WERI-Rb-1 (cell line): ENCODE data around the gene SHB.
A peak's percentile ranks its signal among the peaks of the same experiment; 100 is the strongest.

Source experiments
- DNase-seq: peaks from one replicate; pipeline ENCODE4 v3.0.0-alpha.2; 2020
- H3K27ac ChIP-seq: fragments of 250-450 bp; sonication (Bioruptor Pico); 2 replicates; pipeline ENCODE4 v1.5.1; 2020; ENCODE audit warnings: mild to moderate bottlenecking, moderate library complexity
- H3K27me3 ChIP-seq: fragments of 250-450 bp; sonication (Bioruptor Pico); 2 replicates; pipeline ENCODE4 v1.5.1; 2021; ENCODE audit warnings: mild to moderate bottlenecking, low read depth, moderate library complexity; ENCODE audit not compliant: insufficient read depth, severe bottlenecking
- H3K36me3 ChIP-seq: fragments of 250-450 bp; sonication (Bioruptor Pico); 2 replicates; pipeline ENCODE4 v1.5.1; 2020; ENCODE audit warnings: mild to moderate bottlenecking, moderate library complexity
- H3K4me3 ChIP-seq: 2 replicates; pipeline ENCODE4 v1.5.1; 2011; ENCODE audit warnings: low read depth, mild to moderate bottlenecking, control low read depth, low read length
- H3K9me3 ChIP-seq: fragments of 250-450 bp; sonication (Bioruptor Pico); 2 replicates; pipeline ENCODE4 v1.5.1; 2021; ENCODE audit warnings: mild to moderate bottlenecking, moderate library complexity; ENCODE audit not compliant: severe bottlenecking
- CTCF ChIP-seq: IDR thresholded peaks from 2 replicates; pipeline ENCODE4 v1.5.1; 2011; ENCODE audit warnings: low read depth, mild to moderate bottlenecking, control low read depth, inconsistent platforms, low read length

SHB gene

GRCh38 chr9:38033941-38034340 is 35.1 kb downstream of the SHB start:
- no peak overlapping the region for H3K4me3 ChIP-seq
- no peaks in the 10 kb centered on the region for H3K9me3 ChIP-seq
- no peak for TF ChIP-seq CTCF
- H3K27ac ChIP-seq, result no peak overlapping the region
- H3K36me3 ChIP-seq, result peaks cover 5% of the 10 kb centered on the region
- no peaks in the 10 kb centered on the region for H3K27me3 ChIP-seq
- DNase-seq, result no peak

GRCh38 chr9:38032266-38033110 is 36.5 kb downstream of the SHB start:
- Histone ChIP-seq H3K9me3 (no peaks in the 10 kb centered on the region), H3K36me3 (peaks cover 3% of the 10 kb centered on the region; the same call in 1 of the 2 replicates), H3K4me3 (no peak overlapping the region), H3K27ac (no peak overlapping the region), H3K27me3 (no peaks in the 10 kb centered on the region)
- DNase-seq, result no peak
- TF ChIP-seq CTCF, result no peak

- no peaks in the 10 kb centered on the region for H3K27me3 ChIP-seq
- H3K27ac ChIP-seq, result no peak overlapping the region
- no peaks in the 10 kb centered on the region for H3K9me3 ChIP-seq
- no peaks in the 10 kb centered on the region; the same call in 1 of the 2 replicates for H3K36me3 ChIP-seq
- TF ChIP-seq CTCF, result no peak
- DNase-seq, result no peak
- no peak overlapping the region for H3K4me3 ChIP-seq
Observed at GRCh38 chr9:38031594-38031993, 37.4 kb downstream of the SHB start.

- H3K4me3 ChIP-seq, result no peak overlapping the region
- no peaks in the 10 kb centered on the region for H3K9me3 ChIP-seq
- no peak for DNase-seq
- H3K27ac ChIP-seq, result no peak overlapping the region
- TF ChIP-seq CTCF, result 0 out of 2 replicates have a peak, but pooled peaks have one; percentile 6
- H3K27me3 ChIP-seq, result no peaks in the 10 kb centered on the region
- no peaks in the 10 kb centered on the region; the same call in 1 of the 2 replicates for H3K36me3 ChIP-seq
Observed at GRCh38 chr9:38030658-38031057, 38.4 kb downstream of the SHB start.

GRCh38 chr9:38029915-38030638 is 39.0 kb downstream of the SHB start:
- no peaks in the 10 kb centered on the region for H3K27me3 ChIP-seq
- H3K27ac ChIP-seq, result no peak overlapping the region
- no peak overlapping the region for H3K4me3 ChIP-seq
- DNase-seq, result no peak
- no peaks in the 10 kb centered on the region; the same call in 1 of the 2 replicates for H3K36me3 ChIP-seq
- TF ChIP-seq CTCF, result no peak
- H3K9me3 ChIP-seq, result no peaks in the 10 kb centered on the region
